ENCODE results near the gene SGMS1. TPM values are rescaled to one million over a fixed set of nuclear protein-coding genes. Genes with fewer than 3 reads are reported as not detected.

The SGMS1 gene
- total RNA-seq, 4 donors from 2014 or later, result 153 to 235 (median 186) TPM

GRCh38 chr10:50343702-50344331, 279.9 kb downstream of the SGMS1 start:
- TF ChIP-seq CTCF (IDR thresholded peaks at IDR 0.05) (no peak), POLR2A (IDR thresholded peaks at IDR 0.05) (no peak)
- WGBS, 2 donors, result 91 to 95% methylated on average over 12 of the region's 12 CpGs
- H3K4me3 ChIP-seq (ENCODE audit: low read depth, poor library complexity, severe bottlenecking), result no peak overlapping the region
- no peak for DNase-seq (ENCODE audit: low spot score in 2 of 2)
- intact Hi-C loops (cut with DNase I; ENCODE audit: low total_unique reads), result no loop called here

- DNase-seq (ENCODE audit: low spot score in 2 of 2), result no peak
- intact Hi-C loops (cut with DNase I; ENCODE audit: low total_unique reads), result no loop called here
- no peak for TF ChIP-seq POLR2A (IDR thresholded peaks at IDR 0.05)
- TF ChIP-seq CTCF (IDR thresholded peaks at IDR 0.05), result no peak
- 58 to 68% methylated on average over 2 of the region's 2 CpGs for WGBS, 2 donors
- no peak overlapping the region for H3K4me3 ChIP-seq (ENCODE audit: low read depth, poor library complexity, severe bottlenecking)
These were observed 281.8 kb downstream of the SGMS1 start for GRCh38 chr10:50341987-50342386.

GRCh38 chr10:50336140-50336539, 287.6 kb downstream of the SGMS1 start:
- TF ChIP-seq CTCF (IDR thresholded peaks at IDR 0.05) (no peak), POLR2A (IDR thresholded peaks at IDR 0.05) (no peak)
- DNase-seq (ENCODE audit: low spot score in 2 of 2), result no peak
- WGBS, 2 donors, result 66 to 73% methylated on average over 4 of the region's 4 CpGs
- intact Hi-C loops (cut with DNase I; ENCODE audit: low total_unique reads), result no loop called here
- no peak overlapping the region for H3K4me3 ChIP-seq (ENCODE audit: low read depth, poor library complexity, severe bottlenecking)

GRCh38 chr10:50335397-50335796, 288.4 kb downstream of the SGMS1 start:
- H3K4me3 ChIP-seq (ENCODE audit: low read depth, poor library complexity, severe bottlenecking), result no peak overlapping the region
- intact Hi-C loops (cut with DNase I; ENCODE audit: low total_unique reads), result no loop called here
- TF ChIP-seq POLR2A (IDR thresholded peaks at IDR 0.05) (no peak), CTCF (IDR thresholded peaks at IDR 0.05) (no peak)
- 88 to 98% methylated on average over 2 of the region's 2 CpGs for WGBS, 2 donors
- no peak for DNase-seq (ENCODE audit: low spot score in 2 of 2)

GRCh38 chr10:50334273-50334672, 289.5 kb downstream of the SGMS1 start:
- intact Hi-C loops (cut with DNase I; ENCODE audit: low total_unique reads), result no loop called here
- no peak for DNase-seq (ENCODE audit: low spot score in 2 of 2)
- no peak for TF ChIP-seq CTCF (IDR thresholded peaks at IDR 0.05)
- no peak for TF ChIP-seq POLR2A (IDR thresholded peaks at IDR 0.05)
- WGBS, 2 donors, result 94 to 96% methylated on average over 2 of the region's 2 CpGs
- H3K4me3 ChIP-seq (ENCODE audit: low read depth, poor library complexity, severe bottlenecking), result no peak overlapping the region

GRCh38 chr10:50333872-50334271, 289.9 kb downstream of the SGMS1 start:
- no peak overlapping the region for H3K4me3 ChIP-seq (ENCODE audit: low read depth, poor library complexity, severe bottlenecking)
- TF ChIP-seq CTCF (IDR thresholded peaks at IDR 0.05), result no peak
- no peak for TF ChIP-seq POLR2A (IDR thresholded peaks at IDR 0.05)
- no peak for DNase-seq (ENCODE audit: low spot score in 2 of 2)
- intact Hi-C loops (cut with DNase I; ENCODE audit: low total_unique reads), result no loop called here
